SU-DHL-6 (cell line): ENCODE measurements around the gene CST9L.

Source experiments
- CTCF ChIP-seq: fragments of 200-600 bp; sonication (generic); IDR thresholded peaks from one replicate; pipeline ENCODE4 v1.5.1; 2017; ENCODE audit warnings: antibody characterized with exemption, mild to moderate bottlenecking, low read length, moderate library complexity; ENCODE audit not compliant: insufficient read depth, poor library complexity, severe bottlenecking
- EZH2phosphoT487 ChIP-seq: fragments of 200-600 bp; sonication (generic), shearing (Covaris generic); conservative IDR thresholded peaks from 2 replicates; pipeline ENCODE4 v1.6.1; 2018; ENCODE audit warnings: mild to moderate bottlenecking, antibody characterized with exemption, low read length, moderate library complexity, mixed read lengths

- no peak for TF ChIP-seq CTCF
- no peak for TF ChIP-seq EZH2phosphoT487
Measured at GRCh38 chr20:23546435-23547144, 21.7 kb downstream of the CST9L start.
